Naive thymus-derived CD4-positive, alpha-beta T cell (primary cell): ENCODE data around the gene P2RY8. TPM values are rescaled to one million over a fixed set of nuclear protein-coding genes. Genes with fewer than 3 reads are reported as not detected.
"Not testable (repeated sequence)": the region's sequence is repeated elsewhere in the genome, so short reads cannot be mapped to it uniquely, and the experiment has no call there.

ENCODE experiments used
- ATAC-seq: fragments of 150-1000 bp; cut with Tn5 transposase; 2 replicates; pipeline ENCODE4 v1.10.0; 2021; ENCODE audit warnings: mild to moderate bottlenecking, moderate library complexity
- CTCF ChIA-PET: fragments of 350-600 bp; sonication (Branson Sonifier 250); formaldehyde crosslinking; loops from one replicate; lab custom pipeline; 2021; ENCODE audit warnings: antibody characterized with exemption; lab: Charles Lee
- POLR2A ChIA-PET: fragments of 350-600 bp; sonication (Branson Sonifier 250); formaldehyde crosslinking; loops from one replicate; lab custom pipeline; 2021; ENCODE audit warnings: antibody characterized with exemption, inconsistent platforms; lab: Charles Lee
- DNase-seq, 9 donors: peaks; one replicate each; pipeline versions ENCODE4 v3.0.0 to v3.0.0-alpha.2; 2020 to 2022; ENCODE audit warnings: mixed read lengths in 1 of 9
- H3K27ac ChIP-seq: one replicate; pipeline ENCODE4 v1.7.0; 2013; ENCODE audit warnings: mild to moderate bottlenecking, low read depth, low read length, moderate library complexity
- H3K27me3 ChIP-seq, 2 donors: one replicate each; pipeline ENCODE4 v1.7.0; 2013; ENCODE audit warnings: low read length in 2 of 2, mild to moderate bottlenecking in 2 of 2, moderate library complexity in 2 of 2; ENCODE audit not compliant: control insufficient read depth in 2 of 2, insufficient read depth in 2 of 2
- H3K36me3 ChIP-seq, 3 experiments: 1 replicate in 2 of 3; 2 replicates in 1 of 3; pipeline ENCODE4 v1.7.0; 2013; ENCODE audit warnings: low read length in 3 of 3, mild to moderate bottlenecking in 3 of 3, moderate library complexity in 1 of 3; ENCODE audit not compliant: insufficient read depth in 3 of 3, control insufficient read depth in 2 of 3
- H3K4me1 ChIP-seq, 2 donors: one replicate each; pipeline ENCODE4 v1.7.0; 2013; ENCODE audit warnings: low read length in 2 of 2, mild to moderate bottlenecking in 2 of 2, moderate library complexity in 1 of 2; ENCODE audit not compliant: control insufficient read depth in 2 of 2, insufficient read depth in 2 of 2
- H3K4me3 ChIP-seq: 2 replicates; pipeline ENCODE4 v1.7.0; 2013; ENCODE audit warnings: mild to moderate bottlenecking, low read length
- H3K9me3 ChIP-seq, 3 experiments: 1 replicate in 2 of 3; 2 replicates in 1 of 3; pipeline ENCODE4 v1.7.0; 2013; ENCODE audit warnings: low read length in 3 of 3; ENCODE audit not compliant: control insufficient read depth in 2 of 3
- H3K27ac Mint-ChIP-seq, 9 donors: one replicate each; pipeline ENCODE4 v1.8.0; 2020 to 2022; ENCODE audit warnings: mixed read lengths in 9 of 9, mild to moderate bottlenecking in 8 of 9, moderate library complexity in 5 of 9, inconsistent platforms in 2 of 9
- H3K27me3 Mint-ChIP-seq, 5 donors: one replicate each; pipeline ENCODE4 v1.8.0; 2021 to 2022; ENCODE audit warnings: mixed read lengths in 5 of 5, mild to moderate bottlenecking in 1 of 5
- H3K36me3 Mint-ChIP-seq, 5 donors: one replicate each; pipeline ENCODE4 v1.8.0; 2020 to 2022; ENCODE audit warnings: mixed read lengths in 5 of 5, mild to moderate bottlenecking in 3 of 5, inconsistent platforms in 1 of 5
- H3K4me1 Mint-ChIP-seq, 7 donors: one replicate each; pipeline ENCODE4 v1.8.0; 2020 to 2022; ENCODE audit warnings: mixed read lengths in 7 of 7, mild to moderate bottlenecking in 3 of 7, inconsistent platforms in 1 of 7
- H3K4me3 Mint-ChIP-seq, 10 donors: one replicate each; pipeline ENCODE4 v1.8.0; 2020 to 2022; ENCODE audit warnings: mild to moderate bottlenecking in 10 of 10, mixed read lengths in 10 of 10, moderate library complexity in 6 of 10, inconsistent platforms in 2 of 10
- H3K9me3 Mint-ChIP-seq, 11 donors: one replicate each; pipeline ENCODE4 v1.8.0; 2020 to 2022; ENCODE audit warnings: mixed read lengths in 11 of 11, mild to moderate bottlenecking in 4 of 11, inconsistent platforms in 1 of 11, moderate library complexity in 1 of 11
- intact Hi-C, 2 donors: fragments of 100-400 bp; cut with micrococcal nuclease; formaldehyde crosslinking; loops; one replicate each; pipeline ENCODE4 v1.15.1; 2023
- polyA plus RNA-seq, 2 donors: library from polyadenylated mRNA; unstranded; fragments of 300-500 nt; fragmentation: Illumina TruSeq; gene quantifications; one replicate each; pipeline ENCODE4 v1.2.3, GENCODE V29; 2021
- total RNA-seq, 6 experiments: library from RNA in 5 of 6; stranded (reverse) in 5 of 6; gene quantifications; 1 replicate in 5 of 6; 2 replicates in 1 of 6; pipeline ENCODE4 v1.2.3 and lab custom pipeline; 2021 to 2026

The P2RY8 gene
- total and polyA plus RNA-seq, 7 experiments from 2014 or later = 109 to 277 (median 149) TPM

GRCh38 chrX:1476682-1477081 is 60.3 kb downstream of the P2RY8 start:
- Mint-ChIP-seq H3K4me3 (peak overlapping the region in 1 of 10 donors; percentile 54), H3K27me3 (no peaks in the 10 kb centered on the region), H3K4me1 (peaks cover 51 to 93% (median 83%) of the 10 kb centered on the region in 7 donors), H3K9me3 (peaks cover 3 to 48% (median 10%) of the 10 kb centered on the region in 11 donors), H3K36me3 (peaks cover 28 to 86% (median 67%) of the 10 kb centered on the region in 5 donors), H3K27ac (peak overlapping the region in 5 of 9 donors; percentile 26 to 91 (median 60))
- Histone ChIP-seq H3K36me3 (peaks cover 12 to 32% (median 17%) of the 10 kb centered on the region in 3 experiments), H3K4me1 (peaks cover 34 to 58% of the 10 kb centered on the region in 2 donors), H3K27ac (no peak overlapping the region), H3K9me3 (no peaks in the 10 kb centered on the region), H3K4me3 (no peak overlapping the region), H3K27me3 (no peaks in the 10 kb centered on the region)
- POLR2A ChIA-PET = no interaction called here
- DNase-seq (peak in 1 of 9 donors; percentile 11), ATAC-seq (no peak)
- CTCF ChIA-PET = no interaction called here
- intact Hi-C loops = no loop called here

- ATAC-seq = no peak
- Mint-ChIP-seq H3K36me3 (peaks cover 28 to 87% (median 68%) of the 10 kb centered on the region in 5 donors), H3K27me3 (no peaks in the 10 kb centered on the region), H3K27ac (peak overlapping the region in 8 of 9 donors; percentile 2 to 86 (median 54)), H3K4me1 (peaks cover 51 to 93% (median 82%) of the 10 kb centered on the region in 7 donors), H3K9me3 (peaks cover 3 to 48% (median 10%) of the 10 kb centered on the region in 11 donors), H3K4me3 (no peak overlapping the region)
- Histone ChIP-seq H3K27me3 (no peaks in the 10 kb centered on the region), H3K36me3 (peaks cover 12 to 32% (median 17%) of the 10 kb centered on the region in 3 experiments), H3K4me1 (peaks cover 34 to 59% of the 10 kb centered on the region in 2 donors), H3K9me3 (no peaks in the 10 kb centered on the region), H3K4me3 (no peak overlapping the region), H3K27ac (no peak overlapping the region)
- no peak for DNase-seq
- POLR2A ChIA-PET = no interaction called here
- intact Hi-C loops = no loop called here
- CTCF ChIA-PET = no interaction called here
These were observed 61.1 kb downstream of the P2RY8 start for GRCh38 chrX:1475881-1476280.

DNA sequence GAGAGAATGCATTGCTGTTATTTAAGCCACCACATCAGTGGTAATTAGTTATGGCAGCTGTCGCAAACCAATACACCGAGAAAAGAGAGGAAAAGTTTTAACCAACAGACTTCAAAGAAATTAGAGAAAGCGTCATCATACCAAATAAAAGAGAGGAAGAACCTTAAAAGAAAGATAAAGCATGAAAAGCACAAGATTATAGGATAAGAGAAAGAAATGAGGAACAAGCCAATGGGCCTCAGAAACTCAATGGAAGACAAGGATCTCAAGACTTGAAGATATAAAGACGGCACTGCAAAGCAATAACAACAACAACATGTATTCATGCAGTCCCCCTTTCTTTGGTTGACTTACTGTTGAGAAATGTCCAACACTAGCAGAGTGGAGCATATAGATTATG is 61.5 kb downstream of the P2RY8 start:
- intact Hi-C loops = no loop called here
- peaks cover 51 to 93% (median 83%) of the 10 kb centered on the region in 7 donors for H3K4me1 Mint-ChIP-seq
- H3K9me3 Mint-ChIP-seq = peaks cover 3 to 48% (median 10%) of the 10 kb centered on the region in 11 donors
- no peak overlapping the region for H3K4me3 ChIP-seq
- DNase-seq (no peak), ATAC-seq (no peak)
- ChIA-PET POLR2A (no interaction called here), CTCF (no interaction called here)
- no peaks in the 10 kb centered on the region for H3K27me3 ChIP-seq
- peak overlapping the region in 2 of 10 donors; percentile 35 to 63 for H3K4me3 Mint-ChIP-seq
- H3K27ac Mint-ChIP-seq = peak overlapping the region in 8 of 9 donors; percentile 2 to 86 (median 48)
- no peak overlapping the region for H3K27ac ChIP-seq
- peaks cover 34 to 59% of the 10 kb centered on the region in 2 donors for H3K4me1 ChIP-seq
- peaks cover 12 to 32% (median 17%) of the 10 kb centered on the region in 3 experiments for H3K36me3 ChIP-seq
- H3K27me3 Mint-ChIP-seq = no peaks in the 10 kb centered on the region
- peaks cover 28 to 84% (median 69%) of the 10 kb centered on the region in 5 donors for H3K36me3 Mint-ChIP-seq
- H3K9me3 ChIP-seq = no peaks in the 10 kb centered on the region

DNA sequence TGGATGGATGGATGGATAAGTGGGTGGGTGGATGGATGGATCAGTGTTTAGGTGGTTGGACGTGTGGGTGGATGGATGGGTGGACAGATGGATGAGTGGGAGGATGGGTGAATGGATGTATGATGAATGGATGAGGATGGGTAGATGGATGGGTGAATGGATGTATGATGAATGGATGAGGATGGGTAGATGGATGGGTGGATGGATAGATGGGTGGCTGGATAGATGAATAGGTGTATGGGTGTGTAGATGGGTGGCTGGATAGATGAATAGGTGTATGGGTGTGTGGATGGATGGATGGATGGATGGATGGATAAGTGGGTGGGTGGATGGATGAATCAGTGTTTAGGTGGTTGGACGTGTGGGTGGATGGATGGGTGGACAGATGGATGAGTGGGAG is 62.4 kb downstream of the P2RY8 start:
- H3K27me3 ChIP-seq, intact Hi-C loops, H3K27ac ChIP-seq, H3K4me3 ChIP-seq, POLR2A ChIA-PET, H3K27me3 Mint-ChIP-seq, ATAC-seq, DNase-seq, H3K9me3 ChIP-seq, CTCF ChIA-PET: not testable (repeated sequence)
- Histone ChIP-seq H3K36me3 (peaks cover 8 to 24% (median 11%) of the 10 kb centered on the region in 3 experiments), H3K4me1 (peaks cover 35 to 59% of the 10 kb centered on the region in 2 donors)
- Mint-ChIP-seq H3K4me3 (peak overlapping the region in 3 of 10 donors; percentile 10 to 32 (median 13)), H3K9me3 (peaks cover 1 to 45% (median 9%) of the 10 kb centered on the region in 11 donors), H3K27ac (peak overlapping the region in 7 of 9 donors; percentile 10 to 99 (median 77)), H3K36me3 (peaks cover 28 to 80% (median 63%) of the 10 kb centered on the region in 5 donors), H3K4me1 (peaks cover 42 to 93% (median 80%) of the 10 kb centered on the region in 7 donors)

GRCh38 chrX:1472975-1473374 is 64.0 kb downstream of the P2RY8 start:
- peak overlapping the region in 3 of 10 donors; percentile 79 to 89 (median 86) for H3K4me3 Mint-ChIP-seq
- H3K27ac Mint-ChIP-seq = peak overlapping the region; percentile 19 to 99 (median 88)
- Histone ChIP-seq H3K4me1 (peaks cover 47 to 59% of the 10 kb centered on the region in 2 donors), H3K36me3 (peaks cover 4 to 18% (median 4%) of the 10 kb centered on the region in 3 experiments), H3K4me3 (no peak overlapping the region), H3K27me3 (no peaks in the 10 kb centered on the region), H3K27ac (peak overlapping the region; percentile 29), H3K9me3 (no peaks in the 10 kb centered on the region)
- H3K27me3 Mint-ChIP-seq = no peaks in the 10 kb centered on the region
- intact Hi-C loops = loop anchor here in 1 of 2 donors (1.0 kb wide), 1 partner anchor 10 kb away; no protein-coding TSS in a partner anchor
- ChIA-PET CTCF (no interaction called here), POLR2A (no interaction called here)
- peaks cover 18 to 76% (median 52%) of the 10 kb centered on the region in 5 donors for H3K36me3 Mint-ChIP-seq
- no peak for ATAC-seq
- peaks cover 28 to 91% (median 79%) of the 10 kb centered on the region in 7 donors for H3K4me1 Mint-ChIP-seq
- H3K9me3 Mint-ChIP-seq = peaks cover 0 to 37% (median 5%) of the 10 kb centered on the region in 11 donors
- no peak for DNase-seq

- ChIA-PET CTCF (no interaction called here), POLR2A (no interaction called here)
- Mint-ChIP-seq H3K4me3 (peak overlapping the region; percentile 51 to 87 (median 74)), H3K27ac (peak overlapping the region; percentile 90 to 98 (median 97)), H3K27me3 (no peaks in the 10 kb centered on the region), H3K36me3 (peaks cover 13 to 58% (median 30%) of the 10 kb centered on the region in 5 donors), H3K4me1 (peaks cover 36 to 92% (median 84%) of the 10 kb centered on the region in 7 donors), H3K9me3 (peaks cover 0 to 13% (median 3%) of the 10 kb centered on the region in 11 donors)
- Histone ChIP-seq H3K4me3 (no peak overlapping the region), H3K27me3 (no peaks in the 10 kb centered on the region), H3K36me3 (peaks cover 7 to 30% (median 7%) of the 10 kb centered on the region in 3 experiments), H3K9me3 (no peaks in the 10 kb centered on the region), H3K27ac (peak overlapping the region; percentile 71), H3K4me1 (peaks cover 83 to 86% of the 10 kb centered on the region in 2 donors)
- peak; percentile 44 to 77 (median 60) for DNase-seq
- intact Hi-C loops = loop anchor here in 1 of 2 donors (2.0 kb wide), 1 partner anchor 14 kb away; no protein-coding TSS in a partner anchor
- peak; percentile 55 for ATAC-seq
These were observed 68.7 kb downstream of the P2RY8 start for GRCh38 chrX:1468250-1468772.
